Testis (tissue), 2 donors: Measurements from ENCODE around the gene NPAT.

ENCODE experiments used
- CTCF ChIP-seq, 3 experiments: fragments of 450-650 bp in 2 of 3; fragments of 200-600 bp in 1 of 3; sonication (generic) in 1 of 3; IDR thresholded peaks; one replicate each; pipeline ENCODE4 v1.5.1; 2016 to 2019; ENCODE audit warnings: antibody characterized with exemption in 3 of 3, mild to moderate bottlenecking in 2 of 3, moderate library complexity in 1 of 3
- POLR2A ChIP-seq: fragments of 450-650 bp; IDR thresholded peaks from one replicate; pipeline ENCODE4 v1.6.1; 2017; ENCODE audit warnings: antibody characterized with exemption, mild to moderate bottlenecking, moderate library complexity

- TF ChIP-seq CTCF (IDR thresholded peaks at IDR 0.05) (no peak), POLR2A (no peak)
These were observed 19.4 kb downstream of the NPAT start for GRCh38 chr11:108203075-108203474.
